22Rv1 (cell line): ENCODE results near the gene SLC35E2B.
A peak's percentile ranks its signal among the peaks of the same experiment; 100 is the strongest.
"Not testable (repeated sequence)": the region's sequence is repeated elsewhere in the genome, so short reads cannot be mapped to it uniquely, and the experiment has no call there.

Source experiments
- ZFX ChIP-seq: fragments of 450-650 bp; IDR thresholded peaks from 2 replicates; pipeline ENCODE4 v1.6.1; 2017; ENCODE audit warnings: antibody characterized with exemption, borderline replicate concordance
- TF ChIP-seq, protein P1 (sequence below): fragments of 450-650 bp; IDR thresholded peaks from 2 replicates; pipeline ENCODE4 v1.5.1; 2017; ENCODE audit warnings: mild to moderate bottlenecking

- TF ChIP-seq, protein P1, sequence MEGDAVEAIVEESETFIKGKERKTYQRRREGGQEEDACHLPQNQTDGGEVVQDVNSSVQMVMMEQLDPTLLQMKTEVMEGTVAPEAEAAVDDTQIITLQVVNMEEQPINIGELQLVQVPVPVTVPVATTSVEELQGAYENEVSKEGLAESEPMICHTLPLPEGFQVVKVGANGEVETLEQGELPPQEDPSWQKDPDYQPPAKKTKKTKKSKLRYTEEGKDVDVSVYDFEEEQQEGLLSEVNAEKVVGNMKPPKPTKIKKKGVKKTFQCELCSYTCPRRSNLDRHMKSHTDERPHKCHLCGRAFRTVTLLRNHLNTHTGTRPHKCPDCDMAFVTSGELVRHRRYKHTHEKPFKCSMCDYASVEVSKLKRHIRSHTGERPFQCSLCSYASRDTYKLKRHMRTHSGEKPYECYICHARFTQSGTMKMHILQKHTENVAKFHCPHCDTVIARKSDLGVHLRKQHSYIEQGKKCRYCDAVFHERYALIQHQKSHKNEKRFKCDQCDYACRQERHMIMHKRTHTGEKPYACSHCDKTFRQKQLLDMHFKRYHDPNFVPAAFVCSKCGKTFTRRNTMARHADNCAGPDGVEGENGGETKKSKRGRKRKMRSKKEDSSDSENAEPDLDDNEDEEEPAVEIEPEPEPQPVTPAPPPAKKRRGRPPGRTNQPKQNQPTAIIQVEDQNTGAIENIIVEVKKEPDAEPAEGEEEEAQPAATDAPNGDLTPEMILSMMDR: peak; percentile 40
- not testable (repeated sequence) for TF ChIP-seq ZFX
These were observed 31.7 kb upstream of the SLC35E2B start, which contains the start of gene CDK11A for GRCh38 chr1:1724035-1724864.
